ENCODE results near the gene TPO.

DNA sequence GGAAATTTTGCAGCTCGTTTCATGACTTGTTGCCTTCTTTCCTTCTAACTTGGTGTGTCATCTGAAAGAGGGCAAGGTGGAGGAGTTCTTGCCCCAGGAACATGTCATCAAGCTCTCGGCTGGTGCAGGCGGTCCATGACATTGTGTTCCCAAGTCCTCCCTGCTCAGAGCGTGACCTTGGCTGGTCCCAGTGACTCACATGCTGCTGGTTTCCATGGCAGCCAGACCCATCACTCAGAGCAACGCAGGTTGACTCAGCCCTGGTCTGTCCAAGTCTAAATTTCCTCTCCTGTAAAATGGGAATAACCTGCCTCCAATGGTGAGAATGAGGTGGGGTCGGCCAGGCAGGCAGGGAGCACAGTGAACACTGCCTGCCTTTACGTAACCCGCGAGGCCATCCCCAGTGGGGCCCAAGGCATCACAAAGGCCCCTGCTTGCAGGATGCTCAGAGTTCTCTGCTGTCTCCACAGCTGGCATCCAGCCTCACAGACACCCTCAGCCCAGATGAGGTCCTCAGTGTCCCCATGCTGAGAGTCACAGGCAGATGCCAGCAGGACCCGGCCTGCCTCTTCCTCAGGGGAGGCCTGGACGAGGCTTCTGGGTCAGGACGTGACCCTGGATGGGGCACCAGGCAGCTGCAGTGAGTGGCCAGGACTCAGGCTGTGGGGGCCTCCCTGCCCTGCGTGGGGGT, 143.7 kb downstream of the TPO start:
- TF ChIP-seq, protein P1, sequence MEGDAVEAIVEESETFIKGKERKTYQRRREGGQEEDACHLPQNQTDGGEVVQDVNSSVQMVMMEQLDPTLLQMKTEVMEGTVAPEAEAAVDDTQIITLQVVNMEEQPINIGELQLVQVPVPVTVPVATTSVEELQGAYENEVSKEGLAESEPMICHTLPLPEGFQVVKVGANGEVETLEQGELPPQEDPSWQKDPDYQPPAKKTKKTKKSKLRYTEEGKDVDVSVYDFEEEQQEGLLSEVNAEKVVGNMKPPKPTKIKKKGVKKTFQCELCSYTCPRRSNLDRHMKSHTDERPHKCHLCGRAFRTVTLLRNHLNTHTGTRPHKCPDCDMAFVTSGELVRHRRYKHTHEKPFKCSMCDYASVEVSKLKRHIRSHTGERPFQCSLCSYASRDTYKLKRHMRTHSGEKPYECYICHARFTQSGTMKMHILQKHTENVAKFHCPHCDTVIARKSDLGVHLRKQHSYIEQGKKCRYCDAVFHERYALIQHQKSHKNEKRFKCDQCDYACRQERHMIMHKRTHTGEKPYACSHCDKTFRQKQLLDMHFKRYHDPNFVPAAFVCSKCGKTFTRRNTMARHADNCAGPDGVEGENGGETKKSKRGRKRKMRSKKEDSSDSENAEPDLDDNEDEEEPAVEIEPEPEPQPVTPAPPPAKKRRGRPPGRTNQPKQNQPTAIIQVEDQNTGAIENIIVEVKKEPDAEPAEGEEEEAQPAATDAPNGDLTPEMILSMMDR (IDR thresholded peaks at IDR 0.05), result no peak
- TF ChIP-seq ZFX (IDR thresholded peaks at IDR 0.05; ENCODE audit: borderline replicate concordance), result no peak

Data from 22Rv1 (cell line).